EL (cell line): ENCODE measurements around the gene ADAMTS7.
A peak's percentile ranks its signal among the peaks of the same experiment; 100 is the strongest.

Experiments used
- DNase-seq: peaks from one replicate; pipeline ENCODE4 v3.0.0-alpha.2; 2016

ADAMTS7 gene

GRCh38 chr15:78717956-78718656, 93.2 kb downstream of the ADAMTS7 start:
- no peak for DNase-seq

DNA sequence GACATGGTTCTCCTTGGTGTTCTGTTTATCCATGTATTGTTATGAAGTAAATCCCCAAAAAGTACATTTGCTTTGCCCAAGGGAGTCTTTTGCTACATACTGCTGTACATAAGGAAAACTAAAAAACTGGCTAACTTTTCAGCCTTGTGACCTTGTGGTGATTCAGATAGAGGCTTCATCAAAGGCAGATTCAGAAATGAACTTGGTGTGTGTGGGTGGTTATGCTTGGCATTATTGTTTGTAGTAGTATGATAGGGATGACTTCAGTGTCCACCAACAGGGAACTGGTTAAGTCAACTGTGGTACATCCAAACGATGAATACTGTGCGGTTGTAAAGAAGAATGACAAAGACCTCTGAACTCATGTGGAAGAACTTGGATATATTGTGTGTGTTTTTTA, 94.6 kb downstream of the ADAMTS7 start:
- no peak for DNase-seq

GRCh38 chr15:78715930-78716329, 95.3 kb downstream of the ADAMTS7 start:
- peak; percentile 68 for DNase-seq

GRCh38 chr15:78715434-78715833, 95.8 kb downstream of the ADAMTS7 start:
- DNase-seq: no peak

DNA sequence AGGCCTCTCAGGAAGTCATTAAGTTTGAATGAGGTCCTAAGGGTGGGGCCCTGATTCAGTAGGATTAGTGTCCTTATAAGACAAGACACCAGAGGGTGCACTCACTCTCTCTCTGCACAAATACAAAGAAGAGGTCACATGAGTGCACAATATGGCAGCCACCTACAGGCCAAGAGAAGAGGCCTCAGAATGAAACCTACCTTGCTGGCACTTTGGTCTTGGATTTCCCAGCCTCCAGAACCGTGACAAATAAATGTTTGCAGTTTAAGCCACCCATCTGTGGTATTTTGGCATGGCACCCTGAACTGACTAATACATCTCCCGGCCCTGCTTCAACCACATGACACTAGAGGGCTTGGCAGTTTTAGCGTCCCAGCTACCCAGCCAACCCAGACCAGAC, 96.4 kb downstream of the ADAMTS7 start:
- no peak for DNase-seq

DNA sequence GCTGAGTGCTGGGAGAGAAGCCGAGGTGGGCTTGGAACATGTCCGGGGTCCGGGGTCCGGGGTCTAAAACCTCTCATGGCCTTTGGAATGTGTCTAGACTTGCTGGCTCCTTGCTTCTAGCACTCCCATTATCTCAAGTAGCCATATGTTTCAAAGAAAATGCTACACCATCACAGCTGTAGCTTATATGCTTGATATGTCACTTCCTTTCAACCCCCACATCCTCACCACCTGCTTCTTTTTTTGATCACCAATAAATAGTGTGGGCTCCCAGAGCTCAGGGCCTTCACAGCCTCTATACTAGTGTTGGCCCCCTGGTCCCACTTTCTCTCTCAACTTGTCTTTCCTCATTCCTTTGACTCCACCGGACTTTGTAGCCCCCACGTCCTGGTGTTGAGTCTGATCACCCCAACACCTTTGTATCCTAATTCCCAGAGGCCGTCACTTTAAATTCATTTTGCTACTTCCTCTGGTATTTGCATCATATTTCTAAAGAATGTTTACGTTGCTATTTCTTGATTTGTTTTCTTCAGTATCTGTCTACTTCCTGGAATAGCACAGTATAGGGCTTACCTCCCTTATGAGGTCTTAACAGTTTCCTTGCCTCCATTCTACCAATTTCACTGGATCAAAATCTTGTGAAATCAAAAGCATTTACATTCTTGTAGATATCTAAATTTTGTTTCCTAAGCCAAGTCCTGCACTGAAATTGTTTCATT, 98.3 kb downstream of the ADAMTS7 start:
- no peak for DNase-seq

DNA sequence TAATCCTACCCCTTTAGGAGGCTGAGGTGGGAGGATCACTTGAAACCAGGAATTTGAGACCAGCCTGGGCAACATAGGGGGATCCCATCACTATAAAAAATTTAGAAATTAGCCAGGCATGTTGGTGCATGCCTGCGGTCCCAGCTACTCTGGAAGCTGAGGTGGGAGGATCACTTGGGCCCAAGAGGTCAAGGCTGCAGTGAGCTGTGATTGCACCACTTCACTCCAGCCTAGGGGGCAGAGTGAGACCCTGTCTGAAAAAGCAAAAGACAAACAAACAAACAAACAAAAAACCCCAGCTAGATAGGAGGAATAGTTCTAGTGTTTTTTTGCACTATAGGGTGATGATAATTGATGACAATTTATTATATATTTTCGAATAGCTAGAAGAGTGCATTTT, 99.6 kb downstream of the ADAMTS7 start:
- no peak for DNase-seq

GRCh38 chr15:78709263-78709882, 101.9 kb downstream of the ADAMTS7 start:
- DNase-seq: peak; percentile 52
